Kidney glomerular epithelial cell (primary cell): Measurements from ENCODE around the gene HMG20A.
"Not testable (repeated sequence)": the region's sequence is repeated elsewhere in the genome, so short reads cannot be mapped to it uniquely, and the experiment has no call there.

ENCODE experiments used
- DNase-seq: peaks from one replicate; lab custom pipeline; 2025; lab: John Stamatoyannopoulos, UW

Gene HMG20A

GRCh38 chr15:77420610-77421369 lies at the start of gene HMG20A:
Gene HMG20A, plus strand, starts transcription at chr15:77420888. Its CDS starts 37,520 bp downstream, at chr15:77458408.
- peak; percentile 89 for DNase-seq

- no peak for DNase-seq
Observed at GRCh38 chr15:77371850-77372563, 48.7 kb upstream of the HMG20A start.

GRCh38 chr15:77373441-77373840 lies 47.2 kb upstream of the HMG20A start:
- no peak for DNase-seq

- DNase-seq: no peak
Observed at GRCh38 chr15:77375133-77375532, 45.6 kb upstream of the HMG20A start.

GRCh38 chr15:77376770-77377169 lies 43.9 kb upstream of the HMG20A start:
- DNase-seq: no peak

- no peak for DNase-seq
Observed at GRCh38 chr15:77380033-77380432, 40.7 kb upstream of the HMG20A start.

- no peak for DNase-seq
Observed at GRCh38 chr15:77384086-77384485, 36.6 kb upstream of the HMG20A start.

GRCh38 chr15:77384589-77385359 lies 35.9 kb upstream of the HMG20A start:
- no peak for DNase-seq

- DNase-seq: no peak
Observed at GRCh38 chr15:77386626-77387025, 34.1 kb upstream of the HMG20A start.

- no peak for DNase-seq
Observed at GRCh38 chr15:77387365-77388105, 33.2 kb upstream of the HMG20A start.

GRCh38 chr15:77391372-77391951 lies 29.2 kb upstream of the HMG20A start:
- no peak for DNase-seq

GRCh38 chr15:77392762-77393470 lies 27.8 kb upstream of the HMG20A start:
- no peak for DNase-seq

- DNase-seq: no peak
Observed at GRCh38 chr15:77393471-77393840, 27.2 kb upstream of the HMG20A start.

- no peak for DNase-seq
Observed at GRCh38 chr15:77395013-77395774, 25.5 kb upstream of the HMG20A start.

GRCh38 chr15:77396692-77397091 lies 24.0 kb upstream of the HMG20A start:
- no peak for DNase-seq

GRCh38 chr15:77398927-77399326 lies 21.8 kb upstream of the HMG20A start:
- no peak for DNase-seq

- DNase-seq: no peak
Observed at GRCh38 chr15:77400258-77400657, 20.4 kb upstream of the HMG20A start.

- peak; percentile 25 for DNase-seq
Observed at GRCh38 chr15:77402740-77403379, 17.8 kb upstream of the HMG20A start.

GRCh38 chr15:77406173-77406759 lies 14.4 kb upstream of the HMG20A start:
- DNase-seq: not testable (repeated sequence)
